ENCODE measurements around the gene UNC80. TPM values are rescaled to one million over a fixed set of nuclear protein-coding genes. Genes with fewer than 3 reads are reported as not detected.

UNC80 gene
- total and polyA plus RNA-seq, 8 donors: 0.69 to 4.8 (median 1.9) TPM

Other genes starting within 250 kb of the UNC80 start
- 10 to 100 TPM; 10.9 to 30.2 (median 14.2) TPM for gene RPE, start 230.8 kb downstream of the UNC80 start, total RNA-seq
- gene RPE, start 230.8 kb downstream of the UNC80 start, polyA plus RNA-seq: 1 to 10 TPM; 6.9 to 7.3 TPM

All from pancreas (tissue), 8 donors.